Mammary epithelial cell (primary cell): ENCODE measurements around the gene NCKAP5.

Experiments
- CTCF ChIP-seq, 2 donors: IDR thresholded peaks in 1 of 2; conservative IDR thresholded peaks in 1 of 2; 2 replicates each; pipeline ENCODE4 v1.5.1; 2011 to 2012; ENCODE audit warnings: inconsistent platforms in 2 of 2, low read length in 2 of 2, mild to moderate bottlenecking in 2 of 2, control low read depth in 1 of 2, low read depth in 1 of 2; ENCODE audit not compliant: insufficient read depth in 1 of 2; ENCODE audit errors: extremely low read depth in 1 of 2
- EZH2 ChIP-seq: IDR thresholded peaks from 2 replicates; pipeline ENCODE4 v1.6.1; 2012; ENCODE audit warnings: low read length, inconsistent platforms, borderline replicate concordance

GRCh38 chr2:133377021-133377481 is 191.2 kb downstream of the NCKAP5 start:
- no peak for TF ChIP-seq EZH2
- no peak for TF ChIP-seq CTCF (conservative IDR thresholded peaks at IDR 0.05 in 1 of 2, IDR thresholded peaks at IDR 0.05 in 1 of 2; ENCODE audit: extremely low read depth in 1 of 2, insufficient read depth in 1 of 2, low read depth in 1 of 2, low read length in 2 of 2)
